ENCODE results near the gene ZNF385B. TPM values are rescaled to one million over a fixed set of nuclear protein-coding genes. Genes with fewer than 3 reads are reported as not detected.

ZNF385B gene
- total and polyA plus RNA-seq, 4 experiments from 2014 or later: not detected

DNA sequence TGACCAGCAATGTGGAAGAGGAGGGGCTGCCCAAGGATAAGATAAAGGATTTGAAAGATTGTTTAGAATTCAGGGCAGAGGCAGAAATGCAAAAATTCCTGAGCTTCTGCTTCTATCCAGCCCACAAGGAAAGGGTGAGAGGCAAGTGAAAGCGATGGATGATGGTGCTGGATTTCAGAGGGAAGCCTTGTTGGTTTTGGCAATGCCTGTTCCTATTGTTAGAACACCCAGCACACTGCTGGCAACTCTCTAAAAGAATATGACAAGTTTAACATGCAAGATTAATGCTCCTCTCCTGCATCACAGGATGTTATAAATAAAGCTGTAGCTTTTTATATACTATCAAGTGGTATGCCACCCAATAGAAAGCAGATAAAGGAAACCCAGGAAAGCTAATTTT, 92.6 kb downstream of the ZNF385B start:
- no peak for DNase-seq
- Histone ChIP-seq H3K4me3 (ENCODE audit: low read length in 2 of 2) (no peak overlapping the region), H3K9me3 (ENCODE audit: control insufficient read depth in 1 of 2, low read length in 2 of 2) (no peaks in the 10 kb centered on the region), H3K4me1 (ENCODE audit: insufficient read depth, low read length) (no peaks in the 10 kb centered on the region), H3K27me3 (ENCODE audit: insufficient read depth, low read length) (no peaks in the 10 kb centered on the region), H3K27ac (ENCODE audit: low read depth, low read length) (no peak overlapping the region), H3K36me3 (ENCODE audit: insufficient read depth, low read length) (no peaks in the 10 kb centered on the region)
- H3K9me3 Mint-ChIP-seq: peaks cover 0 to 6% (median 2%) of the 10 kb centered on the region in 8 donors
- H3K36me3 Mint-ChIP-seq: no peaks in the 10 kb centered on the region
- no peaks in the 10 kb centered on the region for H3K4me1 Mint-ChIP-seq
- no peak overlapping the region for H3K27ac Mint-ChIP-seq
- H3K27me3 Mint-ChIP-seq: peaks cover 0 to 8% of the 10 kb centered on the region in 2 donors
- intact Hi-C loops (cut with micrococcal nuclease): no loop called here
- ChIA-PET CTCF (ENCODE audit: partially characterized antibody) (interaction anchor here (1.0 kb wide), 1 partner anchor 10 kb away, joined by 3 read pairs; no protein-coding TSS in a partner anchor), POLR2A (ENCODE audit: partially characterized antibody) (no interaction called here)
- no peak overlapping the region for H3K4me3 Mint-ChIP-seq

DNA sequence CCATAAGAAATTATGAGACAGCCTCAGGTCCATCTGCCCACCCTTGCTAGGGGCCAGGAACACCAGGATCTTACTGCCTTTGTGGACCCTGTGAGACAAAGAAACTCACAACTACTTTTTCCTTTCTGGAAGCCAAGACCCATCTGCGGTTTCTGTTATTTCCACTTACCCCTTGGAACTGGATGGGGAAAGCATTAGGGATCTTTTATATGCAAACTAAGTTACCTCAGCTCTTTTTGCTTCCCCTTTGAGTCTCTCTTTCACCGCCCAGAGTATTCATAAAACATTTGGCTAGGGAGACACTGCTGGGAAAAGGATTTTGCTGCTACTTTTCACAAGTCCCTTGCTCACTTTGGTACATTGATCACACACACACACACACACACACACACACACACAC, 95.7 kb downstream of the ZNF385B start:
- Mint-ChIP-seq H3K9me3 (peaks cover 0 to 6% (median under 1%) of the 10 kb centered on the region in 8 donors), H3K36me3 (no peaks in the 10 kb centered on the region), H3K4me1 (no peaks in the 10 kb centered on the region), H3K4me3 (no peak overlapping the region), H3K27me3 (peaks cover 0 to 7% of the 10 kb centered on the region in 2 donors), H3K27ac (no peak overlapping the region)
- no peak for DNase-seq
- Histone ChIP-seq H3K4me1 (ENCODE audit: insufficient read depth, low read length) (no peaks in the 10 kb centered on the region), H3K36me3 (ENCODE audit: insufficient read depth, low read length) (no peaks in the 10 kb centered on the region), H3K9me3 (ENCODE audit: control insufficient read depth in 1 of 2, low read length in 2 of 2) (no peaks in the 10 kb centered on the region), H3K27me3 (ENCODE audit: insufficient read depth, low read length) (no peaks in the 10 kb centered on the region), H3K4me3 (ENCODE audit: low read length in 2 of 2) (no peak overlapping the region), H3K27ac (ENCODE audit: low read depth, low read length) (no peak overlapping the region)
- ChIA-PET CTCF (ENCODE audit: partially characterized antibody) (interaction anchor here (1.0 kb wide), 1 partner anchor 8 kb away, joined by 3 read pairs; no protein-coding TSS in a partner anchor), POLR2A (ENCODE audit: partially characterized antibody) (no interaction called here)
- intact Hi-C loops (cut with micrococcal nuclease): no loop called here

DNA sequence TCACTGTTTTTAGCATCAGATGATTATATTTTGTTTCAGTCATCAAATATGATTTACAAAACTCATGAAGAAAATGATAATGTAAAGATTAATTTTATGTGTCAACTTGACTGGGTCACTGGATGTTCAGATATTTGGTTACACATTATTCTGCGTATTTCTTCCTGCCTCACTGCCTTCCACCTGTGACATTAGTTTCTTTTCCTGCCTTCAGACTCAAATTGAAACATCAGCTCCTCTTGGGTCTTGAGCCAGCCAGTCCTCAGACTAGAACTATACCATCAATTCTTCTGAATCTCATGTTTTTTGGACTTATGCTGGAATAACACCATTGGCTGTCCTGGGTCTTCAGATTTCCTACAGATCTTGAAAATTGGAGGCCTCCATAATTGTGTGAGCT, 96.7 kb downstream of the ZNF385B start:
- Histone ChIP-seq H3K9me3 (ENCODE audit: control insufficient read depth in 1 of 2, low read length in 2 of 2) (no peaks in the 10 kb centered on the region), H3K4me3 (ENCODE audit: low read length in 2 of 2) (no peak overlapping the region), H3K36me3 (ENCODE audit: insufficient read depth, low read length) (no peaks in the 10 kb centered on the region), H3K27me3 (ENCODE audit: insufficient read depth, low read length) (no peaks in the 10 kb centered on the region), H3K4me1 (ENCODE audit: insufficient read depth, low read length) (no peaks in the 10 kb centered on the region), H3K27ac (ENCODE audit: low read depth, low read length) (no peak overlapping the region)
- DNase-seq: no peak
- ChIA-PET CTCF (ENCODE audit: partially characterized antibody) (no interaction called here), POLR2A (ENCODE audit: partially characterized antibody) (no interaction called here)
- intact Hi-C loops (cut with micrococcal nuclease): no loop called here
- no peak overlapping the region for H3K4me3 Mint-ChIP-seq
- H3K36me3 Mint-ChIP-seq: no peaks in the 10 kb centered on the region
- peaks cover 0 to 7% of the 10 kb centered on the region in 2 donors for H3K27me3 Mint-ChIP-seq
- no peak overlapping the region for H3K27ac Mint-ChIP-seq
- H3K9me3 Mint-ChIP-seq: peaks cover 0 to 6% (median 2%) of the 10 kb centered on the region in 8 donors
- no peaks in the 10 kb centered on the region for H3K4me1 Mint-ChIP-seq

DNA sequence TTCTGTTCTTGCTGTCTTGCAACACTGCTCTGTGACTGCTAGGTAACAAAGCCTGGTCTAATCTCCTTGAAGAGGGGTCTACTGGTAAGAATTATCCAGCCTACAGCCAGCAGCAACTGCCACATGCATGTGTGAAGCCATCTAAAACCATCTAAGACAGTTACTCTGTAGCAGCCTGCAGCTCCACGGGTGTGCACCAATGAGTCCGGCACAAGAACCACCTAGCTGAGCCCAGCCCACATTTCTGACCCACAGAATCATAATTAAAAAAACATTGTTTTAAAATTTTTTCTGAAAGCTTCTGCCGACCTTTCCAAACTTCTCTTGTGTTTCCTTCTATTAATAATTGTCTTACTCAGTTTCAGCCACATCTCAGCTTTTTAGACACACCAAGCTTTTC, 102.8 kb downstream of the ZNF385B start:
- H3K4me1 ChIP-seq (ENCODE audit: insufficient read depth, low read length): no peaks in the 10 kb centered on the region
- intact Hi-C loops (cut with micrococcal nuclease): no loop called here
- CTCF ChIA-PET (ENCODE audit: partially characterized antibody): interaction anchor here (1.0 kb wide), 2 partner anchors 10 to 14 kb away, joined by 3 to 4 read pairs; no protein-coding TSS in a partner anchor
- Mint-ChIP-seq H3K27ac (no peak overlapping the region), H3K9me3 (peaks cover 0 to 11% (median 0%) of the 10 kb centered on the region in 8 donors), H3K4me1 (no peaks in the 10 kb centered on the region), H3K27me3 (no peaks in the 10 kb centered on the region), H3K36me3 (no peaks in the 10 kb centered on the region), H3K4me3 (no peak overlapping the region)
- no peaks in the 10 kb centered on the region for H3K27me3 ChIP-seq (ENCODE audit: insufficient read depth, low read length)
- no peaks in the 10 kb centered on the region for H3K9me3 ChIP-seq (ENCODE audit: control insufficient read depth in 1 of 2, low read length in 2 of 2)
- H3K36me3 ChIP-seq (ENCODE audit: insufficient read depth, low read length): no peaks in the 10 kb centered on the region
- DNase-seq: no peak
- no peak overlapping the region for H3K27ac ChIP-seq (ENCODE audit: low read depth, low read length)
- POLR2A ChIA-PET (ENCODE audit: partially characterized antibody): no interaction called here
- no peak overlapping the region for H3K4me3 ChIP-seq (ENCODE audit: low read length in 2 of 2)

DNA sequence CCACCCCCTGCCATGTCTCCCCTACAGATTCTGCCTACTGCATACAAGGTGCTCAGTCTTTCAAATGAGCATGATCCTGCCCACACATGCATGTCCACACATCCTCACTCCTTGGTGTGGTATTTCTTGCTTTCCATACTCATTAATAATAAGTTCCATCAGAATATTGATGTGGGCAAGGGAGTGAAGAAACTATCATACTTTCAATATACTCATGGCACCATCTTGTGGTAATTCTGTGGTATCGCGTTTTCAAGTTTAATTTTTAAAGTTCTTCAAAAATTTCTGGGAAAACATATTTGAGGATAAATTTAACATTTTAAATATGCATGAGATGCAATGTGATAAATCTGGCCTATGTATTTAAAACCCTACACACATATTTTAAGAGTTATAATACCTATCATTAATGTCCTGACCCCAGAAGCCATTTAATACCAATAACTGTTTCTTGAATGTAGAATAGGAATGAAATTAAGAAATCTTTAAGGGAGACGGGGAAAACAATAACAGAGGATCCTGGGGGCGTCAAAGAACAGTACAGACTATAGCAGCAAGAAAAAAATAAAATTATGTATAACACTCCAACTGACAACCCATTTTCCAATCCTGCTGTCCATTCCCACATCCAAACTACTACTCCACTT, 110.1 kb downstream of the ZNF385B start:
- no peak overlapping the region for H3K4me3 Mint-ChIP-seq
- ChIA-PET CTCF (ENCODE audit: partially characterized antibody) (no interaction called here), POLR2A (ENCODE audit: partially characterized antibody) (no interaction called here)
- DNase-seq: no peak
- Histone ChIP-seq H3K9me3 (ENCODE audit: control insufficient read depth in 1 of 2, low read length in 2 of 2) (no peaks in the 10 kb centered on the region), H3K4me1 (ENCODE audit: insufficient read depth, low read length) (no peaks in the 10 kb centered on the region), H3K27me3 (ENCODE audit: insufficient read depth, low read length) (no peaks in the 10 kb centered on the region), H3K36me3 (ENCODE audit: insufficient read depth, low read length) (no peaks in the 10 kb centered on the region), H3K27ac (ENCODE audit: low read depth, low read length) (no peak overlapping the region), H3K4me3 (ENCODE audit: low read length in 2 of 2) (no peak overlapping the region)
- H3K4me1 Mint-ChIP-seq: no peaks in the 10 kb centered on the region
- intact Hi-C loops (cut with micrococcal nuclease): loop anchor here (5.0 kb wide), 1 partner anchor 859 kb away; no protein-coding TSS in a partner anchor
- H3K27ac Mint-ChIP-seq: no peak overlapping the region
- H3K27me3 Mint-ChIP-seq: no peaks in the 10 kb centered on the region
- no peaks in the 10 kb centered on the region for H3K36me3 Mint-ChIP-seq
- H3K9me3 Mint-ChIP-seq: peaks cover 0 to 1% (median 0%) of the 10 kb centered on the region in 8 donors

DNA sequence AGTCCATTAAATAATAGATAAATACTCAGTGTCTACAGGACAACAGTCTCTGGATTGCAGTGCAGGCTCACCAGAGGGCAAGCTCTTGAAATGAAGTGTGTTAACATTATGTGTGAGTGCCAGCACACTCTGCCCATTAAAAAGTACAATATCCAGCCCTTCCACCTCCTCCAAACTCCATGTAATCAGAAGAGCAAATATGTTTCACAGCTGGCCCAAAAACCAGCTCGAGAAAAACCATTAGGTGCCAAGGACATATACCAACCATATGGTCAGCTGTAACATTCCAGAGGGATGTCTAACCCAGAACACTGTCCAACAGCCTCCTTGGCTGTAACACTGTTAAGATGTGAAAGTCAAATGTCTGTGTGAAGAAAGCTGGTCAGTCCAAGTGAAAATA, 112.2 kb downstream of the ZNF385B start:
- no peaks in the 10 kb centered on the region for H3K36me3 ChIP-seq (ENCODE audit: insufficient read depth, low read length)
- H3K4me3 ChIP-seq (ENCODE audit: low read length in 2 of 2): no peak overlapping the region
- Mint-ChIP-seq H3K27ac (no peak overlapping the region), H3K36me3 (no peaks in the 10 kb centered on the region), H3K9me3 (no peaks in the 10 kb centered on the region), H3K4me3 (no peak overlapping the region), H3K4me1 (no peaks in the 10 kb centered on the region), H3K27me3 (no peaks in the 10 kb centered on the region)
- no peak for DNase-seq
- H3K27ac ChIP-seq (ENCODE audit: low read depth, low read length): no peak overlapping the region
- CTCF ChIA-PET (ENCODE audit: partially characterized antibody): interaction anchor here (1.2 kb wide), 1 partner anchor 22 kb away, joined by 3 read pairs; no protein-coding TSS in a partner anchor
- intact Hi-C loops (cut with micrococcal nuclease): no loop called here
- POLR2A ChIA-PET (ENCODE audit: partially characterized antibody): no interaction called here
- H3K9me3 ChIP-seq (ENCODE audit: control insufficient read depth in 1 of 2, low read length in 2 of 2): no peaks in the 10 kb centered on the region
- no peaks in the 10 kb centered on the region for H3K27me3 ChIP-seq (ENCODE audit: insufficient read depth, low read length)
- H3K4me1 ChIP-seq (ENCODE audit: insufficient read depth, low read length): no peaks in the 10 kb centered on the region

DNA sequence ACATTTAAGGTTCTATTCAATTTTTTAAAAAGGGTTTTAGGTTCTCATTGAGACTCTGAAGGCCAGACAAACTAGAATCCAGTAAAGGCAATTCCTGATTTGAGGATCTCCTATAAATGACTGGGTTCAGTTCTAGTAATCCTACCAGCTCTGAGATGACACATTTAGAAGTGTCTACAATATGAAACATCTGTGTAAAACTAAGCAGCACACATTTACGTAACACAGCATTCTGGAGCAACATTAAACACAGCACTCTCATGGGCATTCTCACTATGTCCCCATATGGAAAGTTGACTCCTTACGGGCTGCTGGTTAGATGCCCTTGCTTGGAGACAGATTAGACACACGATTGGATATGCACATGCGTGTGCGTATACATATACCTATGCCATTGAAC, 114.4 kb downstream of the ZNF385B start:
- Histone ChIP-seq H3K27ac (ENCODE audit: low read depth, low read length) (no peak overlapping the region), H3K4me3 (ENCODE audit: low read length in 2 of 2) (no peak overlapping the region), H3K27me3 (ENCODE audit: insufficient read depth, low read length) (no peaks in the 10 kb centered on the region), H3K4me1 (ENCODE audit: insufficient read depth, low read length) (no peaks in the 10 kb centered on the region), H3K36me3 (ENCODE audit: insufficient read depth, low read length) (no peaks in the 10 kb centered on the region), H3K9me3 (ENCODE audit: control insufficient read depth in 1 of 2, low read length in 2 of 2) (no peaks in the 10 kb centered on the region)
- no peaks in the 10 kb centered on the region for H3K27me3 Mint-ChIP-seq
- POLR2A ChIA-PET (ENCODE audit: partially characterized antibody): no interaction called here
- no peaks in the 10 kb centered on the region for H3K9me3 Mint-ChIP-seq
- DNase-seq: no peak
- intact Hi-C loops (cut with micrococcal nuclease): no loop called here
- H3K27ac Mint-ChIP-seq: no peak overlapping the region
- CTCF ChIA-PET (ENCODE audit: partially characterized antibody): no interaction called here
- no peak overlapping the region for H3K4me3 Mint-ChIP-seq
- H3K36me3 Mint-ChIP-seq: no peaks in the 10 kb centered on the region
- H3K4me1 Mint-ChIP-seq: no peaks in the 10 kb centered on the region

Data from CD4-positive, alpha-beta memory T cell (primary cell).